Measurements from ENCODE around the gene ZNF184. TPM values are rescaled to one million over a fixed set of nuclear protein-coding genes. Genes with fewer than 3 reads are reported as not detected.

ZNF184 gene
- total and polyA plus RNA-seq, 12 donors: 1.3 to 5.5 (median 3.3) TPM

DNA sequence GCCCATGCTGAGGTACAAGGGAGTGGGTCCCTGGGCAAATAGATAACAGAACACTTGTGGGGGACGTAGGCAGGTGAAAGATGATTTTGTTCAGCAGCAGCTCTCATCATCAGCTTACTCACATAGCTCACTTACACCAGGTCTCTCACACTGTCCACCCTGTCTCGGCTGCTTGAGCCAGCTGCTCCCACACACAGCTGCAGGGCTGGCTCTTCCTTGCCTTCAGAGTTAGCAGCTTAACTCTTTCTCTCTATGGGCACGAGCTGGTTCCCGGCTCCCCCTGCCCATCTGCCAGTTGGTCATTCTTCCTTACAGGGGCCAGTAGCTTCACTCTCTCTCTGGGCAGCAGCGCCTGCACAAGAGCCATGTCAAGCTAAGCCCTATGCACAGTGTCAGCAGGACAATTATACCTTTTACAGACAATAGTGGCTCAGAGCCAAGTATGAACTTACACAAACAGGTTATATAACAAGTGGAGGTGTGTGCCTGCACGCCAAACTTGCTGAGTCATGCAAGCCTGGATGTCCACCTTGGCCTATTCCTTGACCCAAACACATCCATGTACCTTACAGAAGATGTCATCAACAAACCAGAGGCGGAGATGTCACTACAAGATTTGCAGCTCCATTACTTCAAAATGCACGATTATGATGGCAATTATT, 65.6 kb downstream of the ZNF184 start:
- H3K4me1 ChIP-seq: no peaks in the 10 kb centered on the region
- no peak for ATAC-seq
- 72 to 80% methylated on average over 8 of the region's 8 CpGs for WGBS, 2 donors

DNA sequence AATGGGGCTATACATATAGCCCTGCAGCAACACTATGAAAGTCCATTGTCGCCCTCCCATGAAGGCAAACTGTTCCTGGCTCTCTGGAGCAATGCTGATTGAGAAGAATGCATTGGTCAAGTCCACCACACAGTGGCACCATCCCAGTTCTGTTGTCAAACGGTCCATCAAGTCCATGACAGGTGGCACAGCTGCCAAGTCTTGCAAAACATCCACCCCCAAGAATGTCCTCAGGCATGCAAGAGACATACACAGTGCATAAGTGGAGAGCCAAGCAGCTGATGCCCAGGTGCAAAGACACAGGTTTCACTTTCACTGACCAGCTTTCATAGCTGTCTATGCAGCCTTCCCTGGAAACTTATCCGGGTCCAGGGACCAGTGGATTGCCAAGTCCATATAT, 66.8 kb downstream of the ZNF184 start:
- no peak for ATAC-seq
- TF ChIP-seq CTCF (IDR thresholded peaks at IDR 0.05): no peak
- no peak for DNase-seq
- no peak overlapping the region for H3K27ac ChIP-seq
- no peak overlapping the region for H3K4me3 ChIP-seq
- no peaks in the 10 kb centered on the region for H3K27me3 ChIP-seq
- H3K36me3 ChIP-seq: peaks cover 0 to 14% (median 0%) of the 10 kb centered on the region in 9 donors
- intact Hi-C loops (cut with DNase I): no loop called here
- WGBS, 2 donors: 79 to 82% methylated on average over 3 of the region's 3 CpGs
- H3K9me3 ChIP-seq: peaks cover 0 to 33% (median 13%) of the 10 kb centered on the region in 11 donors
- no peaks in the 10 kb centered on the region for H3K4me1 ChIP-seq

More for the DNA sequence above, 65.6 kb downstream of the ZNF184 start:
- H3K27me3 ChIP-seq: no peaks in the 10 kb centered on the region
- no peak overlapping the region for H3K27ac ChIP-seq
- no peak for TF ChIP-seq CTCF (IDR thresholded peaks at IDR 0.05)
- DNase-seq: no peak
- peaks cover 0 to 21% (median under 1%) of the 10 kb centered on the region in 11 donors for H3K9me3 ChIP-seq
- H3K36me3 ChIP-seq: peaks cover 0 to 2% (median 0%) of the 10 kb centered on the region in 9 donors
- intact Hi-C loops (cut with DNase I): no loop called here
- no peak overlapping the region for H3K4me3 ChIP-seq

- no peak for ATAC-seq
Measured at GRCh38 chr6:27400877-27401642, 71.8 kb downstream of the ZNF184 start.

More at GRCh38 chr6:27400877-27401642, 71.8 kb downstream of the ZNF184 start:
- no peaks in the 10 kb centered on the region for H3K27me3 ChIP-seq
- no peak for TF ChIP-seq CTCF (IDR thresholded peaks at IDR 0.05)
- H3K4me1 ChIP-seq: no peaks in the 10 kb centered on the region
- intact Hi-C loops (cut with DNase I): no loop called here
- DNase-seq: no peak
- H3K36me3 ChIP-seq: peaks cover 0 to 46% (median 10%) of the 10 kb centered on the region in 9 donors
- peaks cover 0 to 81% (median 29%) of the 10 kb centered on the region in 11 donors for H3K9me3 ChIP-seq
- WGBS, 2 donors: 95 to 96% methylated on average over 16 of the region's 16 CpGs
- no peak overlapping the region for H3K4me3 ChIP-seq
- no peak overlapping the region for H3K27ac ChIP-seq

Other genes with a start within 250 kb of the ZNF184 start
- under 1 TPM in 2 of 10 donors, not detected in 8; 0.23 to 0.57 TPM for gene PRSS16, start 225.4 kb downstream of the ZNF184 start, total RNA-seq
- not detected for gene PRSS16, start 225.4 kb downstream of the ZNF184 start, polyA plus RNA-seq
- gene POM121L2, start 160.8 kb downstream of the ZNF184 start, total RNA-seq: not detected
- not detected for gene POM121L2, start 160.8 kb downstream of the ZNF184 start, polyA plus RNA-seq
- 1 to 10 TPM in 6 of 10 donors, under 1 TPM in 4; 0.79 to 1.8 (median 1.3) TPM for gene ZNF391, start 84.3 kb downstream of the ZNF184 start, total RNA-seq
- under 1 TPM; 0.46 to 0.51 TPM for gene ZNF391, start 84.3 kb downstream of the ZNF184 start, polyA plus RNA-seq